Keratinocyte (primary cell): ENCODE data around the gene VAV2. TPM values are rescaled to one million over a fixed set of nuclear protein-coding genes. Genes with fewer than 3 reads are reported as not detected.

ENCODE experiments used
- DNase-seq: peaks from one replicate; pipeline ENCODE4 v3.0.0-alpha.2; 2011; ENCODE audit warnings: low read depth, missing footprints, low spot score
- FAIRE-seq: peaks from 2 replicates; lab custom pipeline; 2011; peaks lifted over from hg19 to GRCh38; lab: Jason Lieb, UNC
- H2AFZ ChIP-seq: 2 replicates; pipeline ENCODE4 v1.6.0; 2012; ENCODE audit warnings: low read length, control low read depth, inconsistent platforms; ENCODE audit not compliant: control insufficient read depth
- H3K27ac ChIP-seq: 2 replicates; pipeline ENCODE4 v1.5.1; 2011; ENCODE audit warnings: low read length; ENCODE audit not compliant: control insufficient read depth, insufficient read depth
- H3K27me3 ChIP-seq: 3 replicates; pipeline ENCODE4 v1.6.0; 2011; ENCODE audit warnings: low read length; ENCODE audit not compliant: control insufficient read depth, insufficient read depth; ENCODE audit errors: extremely low read depth
- H3K36me3 ChIP-seq, 2 experiments: 2 replicates in 1 of 2; 3 replicates in 1 of 2; pipeline ENCODE4 v1.5.1; 2011; ENCODE audit warnings: low read length in 2 of 2, mild to moderate bottlenecking in 1 of 2; ENCODE audit not compliant: control insufficient read depth in 2 of 2, insufficient read depth in 2 of 2; ENCODE audit errors: extremely low read depth in 1 of 2
- H3K4me1 ChIP-seq: 3 replicates; pipeline ENCODE4 v1.5.1; 2011; ENCODE audit warnings: low read length; ENCODE audit not compliant: control insufficient read depth, insufficient read depth; ENCODE audit errors: extremely low read depth
- H3K4me2 ChIP-seq: 3 replicates; pipeline ENCODE4 v1.6.0; 2011; ENCODE audit warnings: low read depth, low read length; ENCODE audit not compliant: control insufficient read depth, insufficient read depth; ENCODE audit errors: extremely low read depth
- H3K4me3 ChIP-seq, 3 experiments: fragments of 200-600 bp in 1 of 3; sonication (generic) in 1 of 3; 2 replicates in 2 of 3; 3 replicates in 1 of 3; pipeline ENCODE4 v1.5.1; 2011 to 2016; ENCODE audit warnings: low read length in 3 of 3, mild to moderate bottlenecking in 3 of 3, control low read depth in 2 of 3, inconsistent platforms in 1 of 3, low read depth in 1 of 3, mixed read lengths in 1 of 3, mixed run types in 1 of 3, moderate library complexity in 1 of 3; ENCODE audit not compliant: control insufficient read depth in 2 of 3, insufficient read depth in 2 of 3; ENCODE audit errors: extremely low read depth in 1 of 3
- H3K79me2 ChIP-seq: 2 replicates; pipeline ENCODE4 v1.6.0; 2012; ENCODE audit warnings: low read length; ENCODE audit not compliant: control insufficient read depth, insufficient read depth
- H3K9ac ChIP-seq: 3 replicates; pipeline ENCODE4 v1.6.0; 2011; ENCODE audit warnings: low read length; ENCODE audit not compliant: control insufficient read depth, insufficient read depth; ENCODE audit errors: extremely low read depth
- H3K9me1 ChIP-seq: 3 replicates; pipeline ENCODE4 v1.6.0; 2011; ENCODE audit warnings: low read length; ENCODE audit not compliant: control insufficient read depth, insufficient read depth; ENCODE audit errors: extremely low read depth
- H3K9me3 ChIP-seq: 2 replicates; pipeline ENCODE4 v1.5.1; 2012; ENCODE audit warnings: low read depth, low read length; ENCODE audit not compliant: control insufficient read depth
- H4K20me1 ChIP-seq: 3 replicates; pipeline ENCODE4 v1.6.0; 2011; ENCODE audit warnings: low read length; ENCODE audit not compliant: control insufficient read depth, insufficient read depth; ENCODE audit errors: extremely low read depth
- EZH2 ChIP-seq: IDR thresholded peaks from one replicate; pipeline ENCODE4 v1.6.1; 2012; ENCODE audit warnings: inconsistent platforms, mild to moderate bottlenecking, low read length, moderate library complexity
- dilution Hi-C: fragments of 300-500 bp; cut with MboI; formaldehyde crosslinking; loops from one replicate; pipeline ENCODE4 v1.7.0; 2020; ENCODE audit warnings: low sequenced_read_pairs; ENCODE audit not compliant: extremely low pct_ligation_motif_present
- polyA plus RNA-seq, 5 experiments: library from polyadenylated mRNA; depleted of rRNA in 3 of 5; stranded (reverse) in 3 of 5; stranded (forward) in 1 of 5; unstranded in 1 of 5; fragments of >200 nt; gene quantifications; 1 replicate in 1 of 5; 2 replicates in 3 of 5; 3 replicates in 1 of 5; pipeline versions ENCODE4 v1.2.1 to v1.2.3, GENCODE V29; 2011 to 2012; ENCODE audit warnings: missing spikeins in 2 of 5, low read depth in 1 of 5, low replicate concordance in 1 of 5
- TF ChIP-seq, protein P1 (sequence below), 3 experiments: IDR thresholded peaks in 1 of 3; conservative IDR thresholded peaks in 1 of 3; optimal IDR thresholded peaks in 1 of 3; 2 replicates in 2 of 3; 3 replicates in 1 of 3; pipeline versions ENCODE3 to v1.5.1; 2011; ENCODE audit warnings: low read length in 3 of 3, mild to moderate bottlenecking in 3 of 3, moderate library complexity in 2 of 3, control low read depth in 1 of 3, inconsistent platforms in 1 of 3; ENCODE audit not compliant: insufficient read depth in 2 of 3; ENCODE audit errors: extremely low read depth in 1 of 3

The VAV2 gene
- polyA plus RNA-seq, 1 donor (not counting 4 experiments of a cell fraction or from before 2014, with no cell fraction given), result 16.4 TPM

DNA sequence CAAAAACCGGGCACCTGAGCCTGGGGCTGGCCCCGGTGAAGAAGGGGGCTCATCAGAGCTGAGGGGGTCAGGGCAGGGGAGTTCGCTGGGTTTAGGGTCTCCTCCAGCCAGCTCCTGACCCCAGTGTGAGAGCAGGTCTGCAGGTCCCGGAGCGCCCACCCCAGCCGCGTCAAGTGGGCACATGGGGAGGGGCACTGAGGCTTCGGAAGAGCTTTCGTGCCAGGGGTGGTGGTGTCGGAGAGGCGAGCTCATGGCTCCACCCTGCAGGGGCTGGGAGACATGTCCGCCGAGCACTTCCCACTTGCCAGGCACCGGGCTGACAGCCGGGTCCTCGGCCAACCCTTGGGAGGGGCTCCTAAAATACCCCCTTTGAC is 13.2 kb downstream of the VAV2 start:
- FAIRE-seq (no peak), DNase-seq (no peak)
- no peak overlapping the region for H3K27ac ChIP-seq
- H3K79me2 ChIP-seq, result peaks cover 98% of the 10 kb centered on the region
- no peak overlapping the region for H3K9ac ChIP-seq
- no peaks in the 10 kb centered on the region for H3K27me3 ChIP-seq
- H4K20me1 ChIP-seq, result peaks cover 71% of the 10 kb centered on the region
- peaks cover 3% of the 10 kb centered on the region for H3K9me1 ChIP-seq
- dilution Hi-C loops, result no loop called here
- TF ChIP-seq, protein P1, sequence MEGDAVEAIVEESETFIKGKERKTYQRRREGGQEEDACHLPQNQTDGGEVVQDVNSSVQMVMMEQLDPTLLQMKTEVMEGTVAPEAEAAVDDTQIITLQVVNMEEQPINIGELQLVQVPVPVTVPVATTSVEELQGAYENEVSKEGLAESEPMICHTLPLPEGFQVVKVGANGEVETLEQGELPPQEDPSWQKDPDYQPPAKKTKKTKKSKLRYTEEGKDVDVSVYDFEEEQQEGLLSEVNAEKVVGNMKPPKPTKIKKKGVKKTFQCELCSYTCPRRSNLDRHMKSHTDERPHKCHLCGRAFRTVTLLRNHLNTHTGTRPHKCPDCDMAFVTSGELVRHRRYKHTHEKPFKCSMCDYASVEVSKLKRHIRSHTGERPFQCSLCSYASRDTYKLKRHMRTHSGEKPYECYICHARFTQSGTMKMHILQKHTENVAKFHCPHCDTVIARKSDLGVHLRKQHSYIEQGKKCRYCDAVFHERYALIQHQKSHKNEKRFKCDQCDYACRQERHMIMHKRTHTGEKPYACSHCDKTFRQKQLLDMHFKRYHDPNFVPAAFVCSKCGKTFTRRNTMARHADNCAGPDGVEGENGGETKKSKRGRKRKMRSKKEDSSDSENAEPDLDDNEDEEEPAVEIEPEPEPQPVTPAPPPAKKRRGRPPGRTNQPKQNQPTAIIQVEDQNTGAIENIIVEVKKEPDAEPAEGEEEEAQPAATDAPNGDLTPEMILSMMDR (optimal IDR thresholded peaks at IDR 0.05 in 1 of 3, IDR thresholded peaks at IDR 0.05 in 1 of 3, conservative IDR thresholded peaks at IDR 0.05 in 1 of 3; ENCODE audit: extremely low read depth in 1 of 3, insufficient read depth in 2 of 3, low read length in 3 of 3), result no peak
- no peak for TF ChIP-seq EZH2
- no peak overlapping the region for H3K4me2 ChIP-seq
- H2AFZ ChIP-seq, result no peak overlapping the region
- H3K4me3 ChIP-seq, result no peak overlapping the region
- peaks cover 0 to 4% of the 10 kb centered on the region in 2 experiments for H3K36me3 ChIP-seq
- no peaks in the 10 kb centered on the region for H3K9me3 ChIP-seq
- H3K4me1 ChIP-seq, result no peaks in the 10 kb centered on the region

DNA sequence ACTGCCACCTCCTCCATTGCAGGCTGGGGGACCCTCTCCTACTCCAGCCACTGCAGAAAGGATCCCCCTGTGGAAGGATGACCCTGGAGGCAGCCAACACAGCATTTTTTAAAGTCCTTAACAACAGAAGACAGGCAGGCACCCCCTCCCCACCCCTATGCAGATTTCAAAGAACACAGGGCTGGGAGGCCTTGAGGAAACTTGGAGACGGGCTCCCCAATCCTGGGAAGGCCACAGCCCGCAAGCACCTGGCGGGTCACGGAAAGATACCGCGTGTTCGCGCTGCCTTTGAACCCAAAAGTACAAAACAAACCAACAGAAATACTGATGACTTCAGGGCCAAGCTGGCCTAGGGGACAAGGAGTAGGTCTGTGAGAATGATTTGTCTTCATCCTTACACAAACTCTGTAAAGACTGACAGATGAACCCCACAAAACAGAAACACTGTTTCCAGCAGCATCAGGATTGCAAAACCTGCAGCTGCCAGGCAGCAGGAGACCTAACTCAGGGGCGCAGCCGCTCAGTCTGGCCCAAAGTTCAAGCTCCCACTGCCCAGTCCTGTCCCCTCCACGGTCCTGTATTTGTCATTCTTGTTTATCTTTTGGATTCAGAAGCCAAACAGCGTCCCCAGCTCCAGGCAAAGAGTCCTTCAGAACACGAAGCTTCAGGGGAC is 13.8 kb downstream of the VAV2 start:
- Histone ChIP-seq H4K20me1 (peaks cover 76% of the 10 kb centered on the region), H3K4me3 (no peak overlapping the region), H3K36me3 (peaks cover 0 to 4% of the 10 kb centered on the region in 2 experiments), H2AFZ (no peak overlapping the region), H3K9me3 (no peaks in the 10 kb centered on the region), H3K9me1 (peaks cover 3% of the 10 kb centered on the region), H3K79me2 (peaks cover 99% of the 10 kb centered on the region), H3K9ac (no peak overlapping the region), H3K27me3 (no peaks in the 10 kb centered on the region), H3K4me2 (no peak overlapping the region), H3K27ac (no peak overlapping the region), H3K4me1 (no peaks in the 10 kb centered on the region)
- TF ChIP-seq, protein P1 (optimal IDR thresholded peaks at IDR 0.05 in 1 of 3, IDR thresholded peaks at IDR 0.05 in 1 of 3, conservative IDR thresholded peaks at IDR 0.05 in 1 of 3; ENCODE audit: extremely low read depth in 1 of 3, insufficient read depth in 2 of 3, low read length in 3 of 3), result no peak
- no peak for TF ChIP-seq EZH2
- dilution Hi-C loops, result no loop called here
- no peak for FAIRE-seq
- no peak for DNase-seq
